ENCODE results near the gene CDKAL1. TPM values are rescaled to one million over a fixed set of nuclear protein-coding genes. Genes with fewer than 3 reads are reported as not detected.

Gene CDKAL1
- total RNA-seq, 1 donor from 2014 or later = 11.3 TPM

DNA sequence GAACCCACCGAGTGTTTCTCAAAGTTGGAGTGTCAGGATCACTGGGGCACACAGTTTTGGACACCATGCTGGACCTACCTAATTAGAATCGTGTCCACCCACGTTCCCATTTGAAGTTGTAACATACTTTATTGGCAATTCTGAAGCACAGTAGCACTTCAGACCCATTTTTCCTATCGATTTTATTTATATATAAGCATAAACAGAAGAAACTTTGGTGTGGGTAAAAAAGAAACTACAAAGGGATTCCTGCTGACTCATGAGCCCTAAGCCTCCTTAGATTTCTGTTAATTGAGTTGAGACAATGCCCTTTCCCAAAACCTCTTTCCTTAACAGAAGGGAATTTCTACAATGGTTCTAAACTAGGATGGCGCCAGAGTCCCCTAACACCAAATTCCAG is 398.0 kb downstream of the CDKAL1 start:
- H3K4me3 ChIP-seq = no peak overlapping the region
- H3K4me1 ChIP-seq = no peaks in the 10 kb centered on the region
- intact Hi-C loops (cut with DNase I) = no loop called here
- H3K27me3 ChIP-seq = no peaks in the 10 kb centered on the region
- no peaks in the 10 kb centered on the region for H3K36me3 ChIP-seq
- no peak for DNase-seq (ENCODE audit: extremely low spot score in 2 of 2)
- no peaks in the 10 kb centered on the region for H3K9me3 ChIP-seq
- no peak overlapping the region for H3K27ac ChIP-seq
- TF ChIP-seq, protein P1, sequence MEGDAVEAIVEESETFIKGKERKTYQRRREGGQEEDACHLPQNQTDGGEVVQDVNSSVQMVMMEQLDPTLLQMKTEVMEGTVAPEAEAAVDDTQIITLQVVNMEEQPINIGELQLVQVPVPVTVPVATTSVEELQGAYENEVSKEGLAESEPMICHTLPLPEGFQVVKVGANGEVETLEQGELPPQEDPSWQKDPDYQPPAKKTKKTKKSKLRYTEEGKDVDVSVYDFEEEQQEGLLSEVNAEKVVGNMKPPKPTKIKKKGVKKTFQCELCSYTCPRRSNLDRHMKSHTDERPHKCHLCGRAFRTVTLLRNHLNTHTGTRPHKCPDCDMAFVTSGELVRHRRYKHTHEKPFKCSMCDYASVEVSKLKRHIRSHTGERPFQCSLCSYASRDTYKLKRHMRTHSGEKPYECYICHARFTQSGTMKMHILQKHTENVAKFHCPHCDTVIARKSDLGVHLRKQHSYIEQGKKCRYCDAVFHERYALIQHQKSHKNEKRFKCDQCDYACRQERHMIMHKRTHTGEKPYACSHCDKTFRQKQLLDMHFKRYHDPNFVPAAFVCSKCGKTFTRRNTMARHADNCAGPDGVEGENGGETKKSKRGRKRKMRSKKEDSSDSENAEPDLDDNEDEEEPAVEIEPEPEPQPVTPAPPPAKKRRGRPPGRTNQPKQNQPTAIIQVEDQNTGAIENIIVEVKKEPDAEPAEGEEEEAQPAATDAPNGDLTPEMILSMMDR (IDR thresholded peaks at IDR 0.05) = no peak
- TF ChIP-seq POLR2AphosphoS5 (IDR thresholded peaks at IDR 0.05; ENCODE audit: insufficient read depth in 1 of 2, low read depth in 1 of 2) = no peak
- no peak for TF ChIP-seq POLR2A (IDR thresholded peaks at IDR 0.05)

DNA sequence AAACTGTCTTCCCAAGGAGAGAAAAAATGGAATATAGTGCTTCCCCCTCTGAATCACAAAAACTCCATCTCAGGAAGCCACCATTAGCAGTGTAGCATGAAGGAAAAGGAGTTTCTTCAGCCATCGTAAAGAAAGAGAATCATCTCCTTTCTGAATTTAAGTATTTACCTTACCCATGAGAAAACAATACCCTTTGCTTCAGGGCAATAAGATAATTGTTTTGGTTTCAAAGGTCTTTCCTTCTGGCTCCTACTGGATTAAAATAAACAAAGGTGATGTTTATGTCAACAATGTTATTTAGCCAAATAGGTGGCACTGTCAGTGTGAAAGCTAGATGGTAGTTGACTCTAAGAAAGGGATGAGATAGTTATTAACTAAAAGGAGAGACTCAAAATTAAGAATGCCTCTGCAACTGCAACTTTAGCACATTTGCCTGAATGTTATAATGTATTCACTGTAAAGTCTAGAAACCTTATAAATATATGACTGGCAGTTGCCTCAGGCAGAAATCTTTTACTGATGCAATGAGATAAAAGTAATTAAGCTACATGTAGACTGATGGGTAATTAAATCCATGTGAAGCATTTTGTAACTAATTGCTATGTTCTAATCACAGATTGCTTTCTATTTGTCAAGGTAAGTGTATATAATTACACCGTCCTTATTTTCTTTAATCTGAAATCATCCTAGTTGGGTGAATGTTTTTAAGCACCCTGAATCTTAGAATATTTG is 399.0 kb downstream of the CDKAL1 start:
- intact Hi-C loops (cut with DNase I) = no loop called here
- no peak for DNase-seq (ENCODE audit: extremely low spot score in 2 of 2)
- Histone ChIP-seq H3K36me3 (no peaks in the 10 kb centered on the region), H3K27ac (no peak overlapping the region), H3K4me3 (no peak overlapping the region), H3K4me1 (no peaks in the 10 kb centered on the region), H3K9me3 (no peaks in the 10 kb centered on the region), H3K27me3 (no peaks in the 10 kb centered on the region)
- TF ChIP-seq POLR2A (IDR thresholded peaks at IDR 0.05) = no peak
- no peak for TF ChIP-seq POLR2AphosphoS5 (IDR thresholded peaks at IDR 0.05; ENCODE audit: insufficient read depth in 1 of 2, low read depth in 1 of 2)
- TF ChIP-seq, protein P1 (IDR thresholded peaks at IDR 0.05) = no peak

DNA sequence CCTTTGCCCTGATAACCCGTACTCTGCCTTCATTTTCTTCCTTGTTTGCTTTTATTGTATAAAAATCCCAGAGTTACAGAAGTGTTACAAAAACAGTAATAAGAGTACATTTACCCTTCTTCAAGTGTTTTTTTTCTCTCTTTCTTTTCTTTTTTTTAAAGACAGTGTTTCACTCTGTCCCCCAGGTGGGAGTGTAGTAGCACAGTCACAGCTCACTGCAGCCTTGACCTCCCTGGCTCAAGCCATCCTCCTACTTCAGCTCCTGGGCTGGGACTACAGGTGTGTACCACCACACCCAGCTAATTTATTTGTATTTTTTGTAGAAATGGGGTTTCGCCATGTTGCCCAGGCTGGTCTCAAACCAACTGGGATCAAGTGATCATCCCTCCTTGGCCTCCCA is 402.7 kb downstream of the CDKAL1 start:
- Histone ChIP-seq H3K27me3 (no peaks in the 10 kb centered on the region), H3K27ac (no peak overlapping the region), H3K4me3 (no peak overlapping the region), H3K36me3 (no peaks in the 10 kb centered on the region), H3K9me3 (no peaks in the 10 kb centered on the region), H3K4me1 (no peaks in the 10 kb centered on the region)
- TF ChIP-seq, protein P1 (IDR thresholded peaks at IDR 0.05) = no peak
- TF ChIP-seq POLR2A (IDR thresholded peaks at IDR 0.05) = no peak
- TF ChIP-seq POLR2AphosphoS5 (IDR thresholded peaks at IDR 0.05; ENCODE audit: insufficient read depth in 1 of 2, low read depth in 1 of 2) = no peak
- DNase-seq (ENCODE audit: extremely low spot score in 2 of 2) = no peak
- intact Hi-C loops (cut with DNase I) = no loop called here

DNA sequence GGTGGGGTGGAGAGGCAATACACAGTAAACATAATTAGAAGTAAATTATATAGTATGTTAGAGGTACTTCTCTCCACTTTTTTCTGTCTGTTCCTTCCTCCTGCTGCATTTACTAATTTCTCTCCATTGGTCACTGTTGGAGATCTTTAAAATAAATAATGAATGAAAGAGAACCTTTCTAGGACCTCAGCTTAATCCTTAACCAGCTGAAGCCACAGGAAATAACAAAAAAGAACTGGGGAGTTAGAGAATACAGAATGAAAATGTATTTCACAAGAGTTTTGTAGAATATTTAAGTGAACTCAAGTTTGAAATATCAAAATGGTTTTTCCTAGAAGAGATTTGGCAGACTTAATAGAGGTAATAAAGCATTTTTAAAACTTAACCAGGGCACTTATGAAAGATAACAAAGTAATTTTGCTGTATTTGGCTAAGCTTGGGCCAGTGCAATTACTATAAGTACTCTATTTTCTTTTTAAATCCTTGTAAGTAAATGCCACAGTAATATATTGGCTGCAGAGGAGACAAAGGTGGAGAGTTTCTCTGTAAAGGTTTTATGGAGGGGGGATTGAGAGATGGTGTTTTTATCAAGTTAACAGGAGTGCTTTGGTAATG is 405.0 kb downstream of the CDKAL1 start:
- Histone ChIP-seq H3K9me3 (no peaks in the 10 kb centered on the region), H3K4me1 (no peaks in the 10 kb centered on the region), H3K27me3 (no peaks in the 10 kb centered on the region), H3K4me3 (no peak overlapping the region), H3K27ac (no peak overlapping the region), H3K36me3 (no peaks in the 10 kb centered on the region)
- intact Hi-C loops (cut with DNase I) = no loop called here
- no peak for TF ChIP-seq POLR2AphosphoS5 (IDR thresholded peaks at IDR 0.05; ENCODE audit: insufficient read depth in 1 of 2, low read depth in 1 of 2)
- TF ChIP-seq, protein P1 (IDR thresholded peaks at IDR 0.05) = no peak
- no peak for TF ChIP-seq POLR2A (IDR thresholded peaks at IDR 0.05)
- no peak for DNase-seq (ENCODE audit: extremely low spot score in 2 of 2)

DNA sequence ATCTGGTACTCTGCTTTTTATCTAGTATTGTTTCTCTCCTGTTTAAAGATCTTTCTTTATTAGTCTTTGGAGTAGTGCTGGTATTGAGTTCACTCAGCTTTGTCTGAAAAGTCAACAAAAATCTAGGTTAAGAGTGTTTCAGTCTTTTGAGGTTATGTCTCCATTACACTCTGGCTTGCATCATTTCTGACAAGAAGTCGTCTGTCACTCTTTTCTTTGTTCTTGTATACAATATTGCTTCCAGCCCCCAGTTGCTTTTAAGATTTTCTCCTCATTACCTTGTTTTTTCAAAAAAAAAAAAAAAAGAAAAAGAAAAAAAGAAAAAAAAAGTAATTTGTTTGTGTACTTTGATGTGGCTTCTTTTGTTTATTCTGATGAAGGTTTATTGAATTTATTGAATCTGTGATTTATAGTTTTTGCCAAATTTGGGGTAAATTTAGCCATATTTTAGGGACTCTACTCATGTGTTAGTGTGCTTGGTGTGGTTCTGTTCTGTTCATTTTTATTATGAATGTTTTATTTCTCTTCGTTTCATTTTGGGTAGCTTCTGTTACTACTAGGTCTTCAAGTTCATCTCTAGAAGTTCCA is 408.9 kb downstream of the CDKAL1 start:
- H3K27ac ChIP-seq = no peak overlapping the region
- DNase-seq (ENCODE audit: extremely low spot score in 2 of 2) = no peak
- intact Hi-C loops (cut with DNase I) = no loop called here
- no peaks in the 10 kb centered on the region for H3K27me3 ChIP-seq
- TF ChIP-seq POLR2AphosphoS5 (IDR thresholded peaks at IDR 0.05; ENCODE audit: insufficient read depth in 1 of 2, low read depth in 1 of 2) (no peak), POLR2A (IDR thresholded peaks at IDR 0.05) (no peak)
- TF ChIP-seq, protein P1 (IDR thresholded peaks at IDR 0.05) = no peak
- H3K36me3 ChIP-seq = no peaks in the 10 kb centered on the region
- H3K9me3 ChIP-seq = no peaks in the 10 kb centered on the region
- H3K4me3 ChIP-seq = no peak overlapping the region
- no peaks in the 10 kb centered on the region for H3K4me1 ChIP-seq

Measured in vagina (tissue), 2 donors.